Measurements from ENCODE around the gene CHCHD4.
"Not testable (repeated sequence)": the region's sequence is repeated elsewhere in the genome, so short reads cannot be mapped to it uniquely, and the experiment has no call there.

CHCHD4 gene

GRCh38 chr3:14119651-14120050 lies 5.0 kb downstream of the CHCHD4 start:
- no peak for DNase-seq (ENCODE audit: low read depth)

DNA sequence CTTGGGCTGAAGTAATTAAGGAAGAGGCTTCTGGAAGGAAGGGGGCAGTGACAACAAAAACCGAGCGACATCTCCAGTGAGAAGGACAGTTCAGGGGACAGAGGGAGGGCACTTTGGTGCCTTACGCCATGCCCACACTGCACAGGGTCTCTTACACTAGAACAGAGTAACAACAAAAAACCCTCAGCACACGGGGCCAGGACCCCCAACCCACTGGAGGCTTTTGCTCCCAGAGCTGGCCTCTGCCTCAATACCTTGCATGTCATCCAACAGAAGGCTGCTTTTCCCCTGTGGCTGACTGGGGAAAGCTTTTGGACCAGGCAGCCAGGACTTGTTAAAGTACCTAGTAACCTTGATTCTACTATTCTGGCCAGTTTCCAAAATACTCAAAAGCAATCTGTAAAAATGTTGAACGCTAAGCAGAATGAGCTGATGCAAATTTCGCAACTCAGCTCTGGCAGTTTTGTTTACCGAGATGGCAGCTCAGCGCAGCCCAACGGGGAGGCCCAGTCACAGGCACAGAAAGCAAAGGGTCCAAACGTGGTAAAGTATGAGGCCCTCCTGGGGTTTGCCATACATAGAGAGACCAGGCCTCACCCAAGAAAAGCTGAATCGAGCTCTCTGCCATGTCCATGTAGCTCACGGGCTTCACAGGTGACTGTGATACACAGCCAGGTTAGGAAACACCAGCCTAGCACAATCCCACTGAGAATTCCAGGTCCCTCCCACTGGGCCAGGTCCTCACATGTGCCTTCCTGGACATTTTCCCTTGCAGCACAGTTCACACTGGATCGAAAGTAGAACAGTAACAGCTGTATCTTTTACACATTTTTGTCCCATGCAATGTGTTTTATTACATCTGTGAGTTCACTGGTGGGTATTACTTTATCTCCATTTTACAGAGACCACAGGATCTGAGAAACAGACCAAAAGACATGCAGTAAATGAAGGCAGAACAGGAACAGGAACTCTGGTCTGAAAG lies 6.0 kb downstream of the CHCHD4 start:
- peak; percentile 90 for DNase-seq (ENCODE audit: low read depth)

DNA sequence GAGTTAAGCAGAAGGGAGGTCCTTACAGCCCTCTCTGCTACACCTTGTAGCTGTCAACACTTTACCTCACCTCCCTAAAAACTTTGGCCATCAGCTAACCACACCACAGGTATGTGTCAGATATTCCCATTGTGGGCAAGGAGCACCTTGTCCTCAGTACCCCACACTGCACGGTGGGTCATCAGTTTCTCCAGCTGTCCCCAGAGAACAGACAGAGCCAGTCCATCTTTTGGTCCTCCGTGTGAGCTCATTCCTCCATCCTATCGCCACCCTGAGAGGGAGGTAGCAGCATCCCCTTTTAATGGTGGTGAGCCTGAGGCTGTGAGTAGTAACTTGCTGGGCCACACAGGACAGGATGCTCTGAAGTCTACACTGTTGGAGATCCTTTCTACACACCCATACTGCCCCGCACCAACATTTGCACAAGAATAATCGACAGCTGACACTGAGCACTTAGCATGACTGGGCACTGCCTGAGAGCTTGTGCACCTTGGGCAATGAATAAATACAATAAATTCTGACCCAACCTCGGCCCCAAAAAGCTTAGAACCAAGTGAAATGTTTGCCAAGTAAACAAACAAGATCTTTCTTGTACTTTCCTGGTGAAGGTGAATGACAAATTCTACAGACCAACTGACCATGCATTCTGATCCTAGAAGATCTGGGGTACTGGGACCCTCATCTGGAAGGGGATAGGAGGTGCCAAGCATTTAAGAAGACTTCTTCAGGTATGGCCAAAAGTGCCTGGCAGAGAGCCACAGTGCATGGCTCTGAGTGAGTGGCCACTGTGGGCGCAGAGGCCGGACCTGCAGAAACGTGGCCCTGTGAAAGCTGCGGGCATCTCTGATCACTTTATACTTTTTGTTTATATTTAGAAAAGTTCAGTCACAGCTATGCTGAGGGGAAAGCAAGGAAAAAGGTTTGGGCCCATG lies 6.9 kb downstream of the CHCHD4 start:
- DNase-seq (ENCODE audit: low read depth): no peak

DNA sequence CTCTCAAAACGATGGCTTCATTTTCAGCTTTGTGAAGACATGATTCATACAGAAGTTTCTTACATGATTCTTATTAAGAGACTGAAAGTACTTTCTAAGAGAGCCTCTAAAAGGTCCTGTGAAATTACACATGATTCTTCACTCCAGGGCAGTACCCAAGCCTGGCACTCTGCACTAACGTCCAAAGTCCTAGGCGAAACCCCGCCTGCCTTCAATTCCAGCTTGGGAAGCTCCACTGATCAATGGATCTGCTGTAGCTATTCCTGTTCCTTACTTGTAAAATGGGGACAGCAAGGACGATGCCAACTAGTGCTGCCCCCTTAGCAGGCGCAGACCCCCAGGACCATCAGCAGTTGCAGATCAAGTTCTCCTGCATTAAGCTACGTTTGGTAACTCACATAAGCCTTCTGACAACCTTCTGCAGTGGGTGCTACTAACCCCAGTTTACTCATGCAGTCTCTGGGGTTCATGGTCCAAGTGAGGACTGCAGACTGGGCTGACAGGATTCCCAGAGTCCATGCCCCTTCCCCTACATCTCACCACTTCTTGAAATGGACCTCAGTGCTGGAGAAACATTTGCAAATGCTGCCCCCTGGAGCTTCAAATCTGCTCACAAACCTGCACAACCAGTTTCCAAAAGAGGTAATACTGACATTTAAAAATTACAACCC lies 10.6 kb downstream of the CHCHD4 start:
- DNase-seq (ENCODE audit: low read depth): no peak

- DNase-seq (ENCODE audit: low read depth): no peak
These were observed 14.0 kb downstream of the CHCHD4 start for GRCh38 chr3:14110699-14111098.

DNA sequence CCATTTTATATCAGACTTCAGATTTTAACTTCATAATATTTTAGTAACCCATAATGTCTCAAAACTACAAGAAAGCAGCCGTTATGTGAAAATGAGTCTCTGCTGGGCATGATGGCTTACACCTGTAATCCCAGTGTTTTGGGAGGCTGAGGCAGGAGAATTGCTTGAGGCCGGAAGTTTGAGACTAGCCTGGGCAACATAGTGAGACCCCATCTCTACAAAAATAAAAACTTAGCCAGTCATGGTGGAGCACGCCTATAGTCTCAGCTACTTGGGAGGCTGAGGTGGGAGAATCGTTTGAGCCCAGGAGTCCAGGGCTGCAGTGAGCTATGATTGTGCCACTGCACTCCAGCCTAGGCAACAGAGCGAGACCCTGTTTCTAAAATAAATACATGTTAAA lies 14.8 kb downstream of the CHCHD4 start:
- not testable (repeated sequence) for DNase-seq (ENCODE audit: low read depth)

DNA sequence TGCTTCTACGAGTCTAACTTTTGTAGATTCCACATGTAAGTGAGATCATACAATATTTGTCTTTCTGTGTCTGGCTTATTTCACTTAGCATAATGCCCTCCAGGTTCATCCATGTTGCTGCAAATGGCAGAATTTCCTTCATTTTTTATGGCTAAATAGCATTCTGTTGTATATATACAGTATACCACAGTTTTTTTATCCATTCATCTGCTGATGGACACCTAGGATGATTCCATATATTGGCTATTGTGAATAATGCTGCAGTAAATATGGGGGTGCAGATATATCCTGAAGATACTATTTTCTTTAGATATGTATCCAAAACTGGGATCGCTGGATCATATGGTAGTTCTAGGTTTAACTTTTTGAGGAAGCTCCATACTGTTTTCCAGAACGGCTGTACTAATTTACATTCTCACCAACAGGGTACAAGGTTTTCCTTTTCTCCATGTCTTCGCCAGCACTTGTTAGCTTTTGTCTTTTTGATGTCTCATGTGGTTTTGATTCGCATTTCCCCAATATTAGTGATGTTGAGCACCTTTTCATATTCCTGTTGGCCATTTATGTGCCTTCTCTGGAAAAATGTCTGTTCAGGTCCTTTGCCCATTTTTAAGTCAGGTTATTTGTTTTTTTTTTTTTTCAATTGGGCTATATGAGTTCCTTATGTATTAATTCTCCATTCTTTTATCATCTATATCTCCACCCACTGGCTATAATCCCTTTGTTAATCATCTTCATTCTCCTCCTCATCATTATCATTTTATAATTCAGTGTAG lies 26.9 kb downstream of the CHCHD4 start:
- DNase-seq (ENCODE audit: low read depth): no peak

DNA sequence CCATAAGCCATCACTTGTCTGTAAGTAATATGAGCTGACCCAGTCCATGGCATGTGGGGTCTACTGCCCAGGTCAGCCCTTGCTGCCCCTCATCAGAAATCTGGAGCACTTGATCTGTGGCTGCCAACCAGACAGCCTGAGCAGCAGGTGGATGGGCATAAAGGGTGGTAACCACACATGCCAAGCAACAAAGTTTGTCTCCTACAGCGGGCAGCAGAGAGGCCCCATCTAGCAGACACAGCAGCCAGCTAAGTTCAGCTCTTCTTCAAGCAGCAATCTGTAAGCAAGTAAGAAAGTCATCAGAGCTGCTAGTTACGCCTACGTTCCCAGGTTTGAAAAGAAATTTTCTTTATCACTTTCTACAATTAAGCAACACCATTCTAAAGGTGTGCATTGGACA lies 27.9 kb downstream of the CHCHD4 start:
- DNase-seq (ENCODE audit: low read depth): no peak

DNA sequence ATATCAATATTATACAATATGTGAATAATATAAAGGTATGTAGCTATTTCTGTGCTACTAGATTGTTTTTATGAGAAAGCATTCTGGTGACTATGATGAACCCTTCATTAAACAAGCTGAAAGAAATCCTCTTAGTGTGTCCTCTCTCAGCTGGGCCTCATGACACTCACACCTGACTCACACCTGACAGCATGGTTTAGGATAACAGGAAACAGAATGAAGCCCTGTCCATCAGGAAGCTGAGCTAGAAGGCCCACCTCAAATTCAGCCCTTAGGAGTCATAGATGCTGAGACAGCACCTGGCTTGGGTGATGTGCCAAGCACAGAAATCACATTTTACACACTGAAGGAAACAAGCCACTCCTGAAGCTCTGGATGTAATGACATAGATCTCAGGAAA lies 30.8 kb downstream of the CHCHD4 start:
- DNase-seq (ENCODE audit: low read depth): no peak

DNA sequence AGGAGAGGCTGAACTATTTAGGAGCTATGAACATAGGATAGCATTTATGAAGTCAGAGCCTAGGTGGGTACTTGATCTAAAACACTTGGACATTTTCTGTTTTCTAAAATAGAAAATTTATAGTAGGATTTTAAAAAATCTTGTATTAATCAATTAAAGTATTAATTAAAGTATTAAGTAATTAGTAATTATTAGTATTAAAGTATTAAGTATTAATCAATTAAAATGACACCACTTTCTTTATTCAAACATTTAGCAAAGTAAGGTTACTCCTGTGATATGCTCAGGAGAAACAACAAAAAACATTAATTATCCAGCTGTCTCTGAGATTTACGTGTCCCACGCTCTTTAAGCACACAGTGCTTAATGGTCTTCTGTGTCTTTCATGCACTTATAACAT lies 32.2 kb downstream of the CHCHD4 start:
- no peak for DNase-seq (ENCODE audit: low read depth)

DNA sequence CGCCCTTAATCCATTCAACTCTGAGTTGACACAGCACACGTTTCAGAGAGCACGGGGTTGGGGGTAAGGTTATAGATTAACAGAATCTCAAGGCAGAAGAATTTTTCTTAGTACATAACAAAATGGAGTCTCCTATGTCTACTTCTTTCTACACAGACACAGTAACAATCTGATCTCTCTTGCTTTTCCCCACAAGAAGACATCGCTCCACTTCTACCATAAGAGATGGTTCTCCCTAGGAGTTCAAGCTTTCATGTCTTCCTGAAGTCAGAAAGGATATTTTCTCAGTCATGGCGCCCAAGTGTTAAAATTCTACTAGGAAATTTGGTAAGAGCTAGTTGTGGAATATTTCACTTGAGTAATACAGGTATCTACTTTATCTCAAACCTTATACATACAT lies 32.7 kb downstream of the CHCHD4 start:
- DNase-seq (ENCODE audit: low read depth): not testable (repeated sequence)

- not testable (repeated sequence) for DNase-seq (ENCODE audit: low read depth)
These were observed 37.2 kb downstream of the CHCHD4 start for GRCh38 chr3:14087461-14087860.

DNA sequence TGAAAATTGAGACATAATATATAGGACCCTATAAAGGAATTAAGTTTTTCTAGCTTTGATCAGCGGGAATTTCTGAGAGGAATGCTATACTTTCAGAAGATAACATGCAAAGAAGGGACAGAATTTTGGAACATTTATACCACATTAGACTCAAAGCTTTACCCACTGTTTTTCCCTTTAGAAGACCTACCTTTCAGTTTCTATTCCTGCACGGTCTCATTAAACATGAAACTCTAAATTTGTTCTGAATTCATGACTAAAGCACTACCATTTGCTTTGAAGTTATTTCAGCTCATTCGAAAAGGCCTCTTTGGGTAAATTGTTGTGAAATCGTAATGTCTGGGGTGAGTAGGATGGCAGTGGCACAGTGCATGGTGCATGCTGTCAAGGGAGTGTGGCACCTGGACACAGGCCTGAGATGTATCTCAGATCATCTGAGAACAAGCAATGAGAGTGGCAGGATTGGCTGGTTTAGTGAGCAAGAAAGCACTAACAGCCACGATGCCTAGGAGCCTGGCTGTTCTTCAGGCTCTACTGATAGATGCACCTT lies 42.5 kb downstream of the CHCHD4 start:
- DNase-seq (ENCODE audit: low read depth): no peak

DNA sequence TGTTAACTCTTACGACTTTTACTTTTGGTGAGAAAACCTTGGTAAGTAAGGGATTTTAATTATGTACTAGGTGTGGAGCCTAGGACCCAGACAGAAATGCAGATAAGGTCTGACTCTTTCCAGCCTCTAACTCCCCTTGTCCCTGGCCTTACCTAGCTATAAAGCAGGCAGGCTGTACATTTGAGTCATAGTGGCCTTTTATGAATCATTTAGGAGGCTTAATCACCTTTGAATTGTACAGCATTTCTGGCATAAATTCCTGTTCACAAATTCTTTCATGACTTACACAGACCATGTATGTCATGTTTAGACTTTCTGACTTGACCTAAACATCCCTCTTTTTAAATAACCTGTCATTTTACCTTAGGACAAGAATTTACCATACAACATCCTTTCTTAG lies 47.4 kb downstream of the CHCHD4 start:
- DNase-seq (ENCODE audit: low read depth): peak; percentile 2

DNA sequence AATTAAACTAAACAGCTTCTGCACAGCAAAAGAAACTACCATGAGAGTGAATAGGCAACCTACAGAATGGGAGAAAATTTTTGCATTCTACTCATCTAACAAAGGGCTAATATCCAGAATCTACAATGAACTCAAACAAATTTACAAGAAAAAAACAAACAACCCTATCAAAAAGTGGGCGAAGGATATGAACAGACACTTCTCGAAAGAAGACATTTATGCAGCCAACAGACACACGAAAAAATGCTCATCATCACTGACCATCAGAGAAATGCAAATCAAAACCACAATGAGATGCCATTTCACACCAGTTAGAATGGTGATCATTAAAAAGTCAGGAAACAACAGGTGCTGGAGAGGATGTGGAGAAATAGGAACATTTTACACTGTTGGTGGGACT lies 49.4 kb downstream of the CHCHD4 start:
- DNase-seq (ENCODE audit: low read depth): not testable (repeated sequence)

- no peak for DNase-seq (ENCODE audit: low read depth)
These were observed 59.8 kb downstream of the CHCHD4 start for GRCh38 chr3:14064910-14065309.

GRCh38 chr3:14063152-14063551 lies 61.5 kb downstream of the CHCHD4 start:
- DNase-seq (ENCODE audit: low read depth): no peak

All from iris pigment epithelial cell (primary cell).